Putamen (tissue), 1 donor: Measurements from ENCODE around the gene SCLT1.
"Not testable (repeated sequence)": the region's sequence is repeated elsewhere in the genome, so short reads cannot be mapped to it uniquely, and the experiment has no call there.

Source experiments
- DNase-seq: peaks from one replicate; pipeline ENCODE4 v3.0.0-alpha.2; 2016; ENCODE audit warnings: low spot score

Gene SCLT1

GRCh38 chr4:129069537-129069936, 23.8 kb downstream of the SCLT1 start:
- not testable (repeated sequence) for DNase-seq

- no peak for DNase-seq
These were observed 28.6 kb downstream of the SCLT1 start for GRCh38 chr4:129064717-129065116.

- DNase-seq = no peak
These were observed 29.7 kb downstream of the SCLT1 start for GRCh38 chr4:129063640-129064039.

- DNase-seq = no peak
These were observed 30.8 kb downstream of the SCLT1 start for GRCh38 chr4:129062580-129062979.

GRCh38 chr4:129059028-129059427, 34.3 kb downstream of the SCLT1 start:
- no peak for DNase-seq

- no peak for DNase-seq
These were observed 47.0 kb downstream of the SCLT1 start for GRCh38 chr4:129046055-129046959.

GRCh38 chr4:129043523-129043922, 49.8 kb downstream of the SCLT1 start:
- DNase-seq = no peak

- DNase-seq = no peak
These were observed 52.9 kb downstream of the SCLT1 start for GRCh38 chr4:129040471-129040870.

- no peak for DNase-seq
These were observed 56.2 kb downstream of the SCLT1 start for GRCh38 chr4:129037093-129037492.

GRCh38 chr4:129014566-129015509, 78.5 kb downstream of the SCLT1 start:
- DNase-seq = no peak

- DNase-seq = no peak
These were observed 85.2 kb downstream of the SCLT1 start for GRCh38 chr4:129008096-129008495.

- no peak for DNase-seq
These were observed 106.4 kb downstream of the SCLT1 start for GRCh38 chr4:128986908-128987307.

GRCh38 chr4:128986019-128986418, 107.3 kb downstream of the SCLT1 start:
- no peak for DNase-seq

- no peak for DNase-seq
These were observed 109.4 kb downstream of the SCLT1 start for GRCh38 chr4:128983771-128984485.

- no peak for DNase-seq
These were observed 112.0 kb downstream of the SCLT1 start for GRCh38 chr4:128981377-128981776.

GRCh38 chr4:128980816-128981326, 112.5 kb downstream of the SCLT1 start:
- no peak for DNase-seq

GRCh38 chr4:128979934-128980333, 113.4 kb downstream of the SCLT1 start:
- DNase-seq = no peak

- no peak for DNase-seq
These were observed 114.4 kb downstream of the SCLT1 start for GRCh38 chr4:128978985-128979384.

- no peak for DNase-seq
These were observed 119.2 kb downstream of the SCLT1 start for GRCh38 chr4:128974136-128974581.

- DNase-seq = no peak
These were observed 120.0 kb downstream of the SCLT1 start for GRCh38 chr4:128973384-128973783.

GRCh38 chr4:128961405-128961804, 131.9 kb downstream of the SCLT1 start:
- no peak for DNase-seq

- no peak for DNase-seq
These were observed 135.1 kb downstream of the SCLT1 start for GRCh38 chr4:128958194-128958593.
